ENCODE results near the gene DLK2.
"Not testable (repeated sequence)": the region's sequence is repeated elsewhere in the genome, so short reads cannot be mapped to it uniquely, and the experiment has no call there.

The DLK2 gene

DNA sequence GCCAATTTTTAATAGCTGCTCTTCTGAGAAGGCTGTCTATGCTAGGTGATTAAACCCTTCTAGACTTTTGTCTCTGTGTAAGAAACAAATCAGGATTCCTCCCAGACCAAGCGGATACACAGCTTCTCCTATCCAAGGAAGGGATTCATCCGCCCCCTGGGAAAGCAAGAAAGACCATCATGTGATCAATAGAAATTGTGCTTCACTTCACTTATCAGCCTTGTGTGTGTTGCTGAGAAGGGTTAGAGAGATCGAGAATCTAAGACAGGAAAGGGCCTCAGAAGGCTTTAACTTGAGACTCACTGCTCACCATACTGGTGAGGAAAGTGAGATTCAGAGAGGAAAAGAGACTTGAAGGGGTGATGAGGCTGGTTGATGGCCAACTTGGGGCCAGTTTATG is 26.5 kb downstream of the DLK2 start:
- in situ Hi-C loops (cut with MboI; ENCODE audit: low sequenced_read_pairs) = no loop called here

DNA sequence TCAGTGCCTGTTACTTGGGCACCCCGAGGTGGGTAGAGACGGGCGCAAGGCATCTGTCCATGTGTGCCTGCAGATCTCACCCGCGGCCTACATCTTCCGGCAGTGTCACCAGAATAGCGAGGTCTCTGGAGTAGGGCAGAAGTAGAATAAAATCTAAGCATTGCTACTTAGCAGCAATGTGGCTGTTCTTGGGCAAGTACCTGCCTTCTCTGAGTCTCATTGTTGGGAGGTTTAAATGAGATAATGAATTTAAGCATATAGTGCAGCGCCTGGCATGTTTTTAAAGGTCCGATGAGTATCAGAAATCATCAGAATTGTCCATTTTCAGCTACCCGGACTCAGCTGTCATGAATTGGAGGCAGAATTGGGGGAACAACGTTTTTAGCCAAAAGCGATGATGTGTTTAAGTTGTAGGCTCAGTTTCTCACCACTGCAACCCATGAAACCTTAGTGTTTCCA is 27.2 kb downstream of the DLK2 start:
- in situ Hi-C loops (cut with MboI; ENCODE audit: low sequenced_read_pairs) = no loop called here

DNA sequence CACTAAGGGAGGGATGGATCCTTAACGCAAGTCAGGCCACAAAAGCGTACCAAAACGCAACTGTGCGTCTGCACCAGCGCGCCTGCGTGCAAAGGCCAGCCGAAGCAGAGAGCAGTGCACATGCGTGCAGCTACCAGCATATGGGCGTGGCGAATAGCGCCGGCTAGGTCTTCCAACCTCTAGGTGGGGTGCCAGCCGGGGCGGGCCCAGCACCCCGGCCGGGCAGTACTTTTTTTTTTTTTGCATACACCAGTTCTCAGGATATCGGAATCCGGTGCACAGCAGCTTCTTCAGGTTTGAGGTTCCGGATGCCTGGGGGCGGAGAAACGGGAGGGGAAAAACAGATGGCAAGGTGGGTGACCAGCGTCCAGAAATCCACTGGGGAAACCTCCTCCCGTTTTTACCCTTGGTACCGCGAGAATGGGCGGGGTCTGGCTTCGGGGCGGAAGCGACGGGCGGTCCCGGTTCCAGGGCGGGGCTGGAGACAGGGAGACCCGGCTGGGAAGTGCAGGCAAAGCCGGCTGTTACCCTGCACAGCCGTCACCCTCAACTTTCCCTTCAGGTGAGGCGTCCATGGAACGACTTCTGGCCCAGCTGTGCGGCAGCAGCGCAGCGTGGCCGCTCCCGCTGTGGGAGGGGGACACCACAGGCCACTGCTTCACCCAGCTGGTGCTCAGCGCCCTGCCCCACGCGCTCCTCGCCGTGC is 27.8 kb downstream of the DLK2 start, which contains the start of gene ABCC10:
Gene ABCC10 (plus strand): TSS at position 136 of the 706 bp plus-strand sequence. CDS start 438 bp downstream, at position 574.
- in situ Hi-C loops (cut with MboI; ENCODE audit: low sequenced_read_pairs) = no loop called here

DNA sequence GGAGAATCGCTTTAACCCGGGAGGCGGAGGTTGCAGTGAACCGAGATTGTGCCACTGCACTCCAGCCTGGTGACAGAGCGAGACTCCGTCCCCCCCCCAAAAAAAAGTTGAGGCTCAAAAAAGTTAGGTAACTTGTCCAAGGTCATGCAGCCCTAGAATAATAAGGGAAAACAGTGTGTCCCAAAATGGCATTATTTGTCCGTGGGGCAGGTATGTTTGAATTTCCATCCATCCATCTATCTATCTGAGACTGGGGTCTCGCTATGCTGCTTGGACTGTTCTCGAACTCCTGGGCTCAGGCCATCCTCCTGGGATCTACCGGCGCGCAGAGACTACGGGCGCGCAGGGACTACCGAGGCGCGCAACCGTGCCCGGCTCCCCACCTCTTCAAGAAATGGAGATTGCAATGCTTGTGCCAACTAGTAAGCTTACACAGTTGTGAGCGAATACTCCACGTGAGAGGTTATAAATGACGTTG is 28.4 kb downstream of the DLK2 start:
- in situ Hi-C loops (cut with MboI; ENCODE audit: low sequenced_read_pairs) = no loop called here

DNA sequence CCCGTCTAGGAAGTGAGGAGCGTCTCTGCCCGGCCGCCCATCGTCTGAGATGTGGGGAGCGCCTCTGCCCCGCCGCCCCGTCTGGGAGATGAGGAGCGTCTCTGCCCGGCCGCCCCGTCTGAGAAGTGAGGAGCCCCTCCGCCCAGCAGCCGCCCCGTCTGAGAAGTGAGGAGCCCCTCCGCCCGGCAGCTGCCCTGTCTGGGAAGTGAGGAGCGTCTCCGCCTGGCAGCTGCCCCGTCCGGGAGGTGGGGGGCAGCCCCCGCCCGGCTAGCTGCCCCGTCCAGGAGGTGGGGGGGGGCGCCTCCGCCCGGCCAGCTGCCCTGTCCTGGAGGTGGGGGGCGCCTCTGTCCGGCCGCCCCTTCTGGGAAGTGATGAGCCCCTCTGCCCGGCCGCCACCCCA is 30.3 kb downstream of the DLK2 start:
- in situ Hi-C loops (cut with MboI; ENCODE audit: low sequenced_read_pairs) = not testable (repeated sequence)

DNA sequence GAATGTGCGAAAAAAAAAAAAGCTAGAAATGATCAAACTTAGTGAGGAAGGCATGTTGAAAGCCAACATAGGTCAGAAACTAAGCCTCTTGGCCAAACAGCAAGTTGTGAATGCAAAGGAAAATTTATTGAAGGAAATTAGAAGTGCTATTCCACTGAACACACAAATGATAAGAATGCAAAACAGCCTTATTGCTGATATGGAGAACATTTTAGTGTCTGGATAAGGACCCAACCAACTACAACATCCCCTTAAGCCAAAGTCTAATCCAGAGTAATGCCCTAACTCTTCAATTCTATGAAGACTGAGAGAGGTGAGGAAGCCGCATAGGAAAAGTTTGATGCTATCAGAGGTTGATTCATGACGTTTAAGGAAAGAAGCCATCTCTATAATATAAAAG is 33.5 kb downstream of the DLK2 start:
- in situ Hi-C loops (cut with MboI; ENCODE audit: low sequenced_read_pairs) = no loop called here

DNA sequence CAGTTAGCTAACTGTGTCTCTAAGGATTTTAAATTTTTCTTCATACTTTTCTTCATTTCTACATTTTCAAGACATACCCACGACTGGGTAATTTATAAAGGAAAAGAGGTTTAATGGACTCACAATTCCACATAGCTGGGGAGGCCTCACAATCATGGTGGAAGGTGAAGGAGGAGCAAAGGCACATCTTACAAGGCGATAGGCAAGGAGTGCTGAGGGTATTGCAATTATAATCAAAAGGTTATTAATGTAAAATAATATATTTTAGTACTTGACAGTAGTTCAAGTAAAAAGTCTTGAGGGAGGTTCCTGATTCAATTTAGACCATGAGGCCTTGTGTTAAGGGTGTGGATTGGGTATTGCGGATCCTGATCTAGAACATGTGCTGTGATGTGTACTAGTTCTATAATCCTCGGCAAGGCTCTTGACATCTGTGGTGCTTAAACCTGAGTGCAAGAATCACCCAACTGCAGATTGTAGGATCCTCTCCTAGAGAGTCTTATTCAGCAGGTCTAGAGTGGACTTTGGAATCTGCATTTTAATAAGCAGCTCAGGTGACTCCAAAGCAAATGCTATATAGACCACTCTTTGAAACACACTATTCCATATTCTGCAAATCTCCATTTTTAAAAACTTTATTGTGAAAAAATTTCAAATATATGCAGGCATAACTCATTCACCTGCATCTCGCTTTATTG is 35.2 kb downstream of the DLK2 start:
- in situ Hi-C loops (cut with MboI; ENCODE audit: low sequenced_read_pairs) = no loop called here

DNA sequence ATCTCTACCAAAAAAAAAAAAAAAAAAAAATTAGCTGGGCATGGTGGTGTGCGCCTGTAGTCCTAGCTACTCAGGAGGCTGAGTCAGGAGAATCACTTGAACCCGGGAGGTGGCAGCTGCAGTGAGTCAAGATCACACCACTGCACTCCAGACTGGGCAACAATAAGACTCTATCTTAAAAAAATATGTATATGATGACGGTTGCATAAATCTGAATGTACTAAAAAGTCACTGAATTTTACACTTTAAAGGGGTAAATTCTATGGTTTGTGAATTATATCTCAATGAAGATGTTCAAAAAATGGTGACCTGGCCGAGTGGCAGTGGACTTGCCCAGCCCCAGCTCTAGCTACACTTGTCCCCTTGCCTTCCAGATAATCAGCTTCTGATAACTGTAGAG is 38.4 kb downstream of the DLK2 start:
- in situ Hi-C loops (cut with MboI; ENCODE audit: low sequenced_read_pairs) = no loop called here

DNA sequence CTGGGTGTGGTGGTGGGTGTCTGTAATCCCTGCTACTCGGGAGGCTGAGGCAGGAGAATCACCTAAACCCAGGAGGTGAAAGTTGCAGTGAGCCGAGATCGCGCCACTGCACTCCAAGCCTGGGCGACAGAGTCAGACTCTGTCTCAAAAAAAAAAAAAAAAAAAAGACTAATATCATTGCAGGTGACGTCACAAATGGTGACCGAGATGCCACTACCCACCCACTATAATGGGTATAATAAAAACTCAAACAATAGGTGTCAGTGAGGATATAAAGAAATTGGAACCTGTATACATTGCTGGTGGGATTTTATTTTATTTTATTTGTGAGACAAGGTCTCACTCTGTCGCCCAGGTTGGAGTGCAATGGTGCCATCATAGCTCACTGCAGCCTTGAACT is 40.1 kb downstream of the DLK2 start:
- in situ Hi-C loops (cut with MboI; ENCODE audit: low sequenced_read_pairs) = not testable (repeated sequence)

DNA sequence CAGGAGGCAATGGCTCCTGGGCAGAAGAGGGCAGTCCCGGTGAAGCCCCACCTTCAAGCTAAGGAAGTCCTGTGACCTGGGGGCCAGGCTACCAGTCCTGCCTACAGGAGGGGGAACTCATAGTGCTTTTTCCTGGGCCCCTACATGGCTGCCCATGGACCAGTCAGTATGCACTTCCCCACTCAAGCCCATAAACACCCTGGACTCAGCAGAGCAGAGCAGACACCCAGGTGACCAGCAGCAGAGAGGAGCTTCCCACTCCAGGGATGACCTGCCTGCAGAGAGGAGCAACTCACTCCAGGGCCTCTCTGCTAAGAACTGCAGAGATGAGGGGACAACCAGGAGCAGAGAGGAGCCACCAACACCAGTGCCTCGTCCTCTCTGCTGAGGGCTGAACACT is 42.3 kb downstream of the DLK2 start:
- in situ Hi-C loops (cut with MboI; ENCODE audit: low sequenced_read_pairs) = no loop called here

DNA sequence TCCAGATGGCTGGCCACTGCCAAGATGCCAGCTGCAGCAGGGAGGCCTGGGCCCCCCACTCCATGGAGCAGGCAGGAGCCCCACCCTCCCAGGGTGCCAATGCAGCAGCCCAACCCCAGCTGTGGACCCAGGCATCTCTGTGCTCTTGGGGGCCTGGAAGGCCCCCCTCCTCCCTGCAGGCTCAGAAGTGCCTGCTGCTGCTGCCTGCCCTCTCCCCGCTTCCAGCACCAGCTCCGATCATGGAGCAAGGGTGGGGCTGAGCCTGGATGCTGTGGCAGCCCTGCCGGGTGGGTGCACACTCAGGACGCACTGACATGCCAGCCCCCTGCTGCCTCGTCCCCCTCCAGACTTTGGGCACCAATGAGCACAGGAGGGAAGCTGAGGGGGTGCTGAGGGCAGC is 42.8 kb downstream of the DLK2 start:
- in situ Hi-C loops (cut with MboI; ENCODE audit: low sequenced_read_pairs) = no loop called here

DNA sequence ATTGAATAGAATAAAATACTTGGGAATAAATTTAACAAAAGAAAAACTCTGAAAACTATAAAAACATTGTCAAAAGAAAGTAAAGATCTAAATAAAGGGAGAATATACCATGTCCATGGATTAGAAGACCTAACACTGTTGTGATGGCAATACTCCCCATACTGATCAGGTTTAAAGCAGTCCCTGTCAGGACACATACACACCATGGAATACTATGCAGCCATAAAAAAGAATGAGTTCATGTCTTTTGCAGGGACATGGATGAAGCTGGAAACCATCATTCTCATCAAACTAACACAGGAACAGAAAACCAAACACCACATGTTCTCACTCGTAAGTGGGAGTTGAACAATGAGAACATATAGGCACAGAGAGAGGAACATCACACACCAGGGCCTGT is 44.6 kb downstream of the DLK2 start:
- in situ Hi-C loops (cut with MboI; ENCODE audit: low sequenced_read_pairs) = not testable (repeated sequence)

DNA sequence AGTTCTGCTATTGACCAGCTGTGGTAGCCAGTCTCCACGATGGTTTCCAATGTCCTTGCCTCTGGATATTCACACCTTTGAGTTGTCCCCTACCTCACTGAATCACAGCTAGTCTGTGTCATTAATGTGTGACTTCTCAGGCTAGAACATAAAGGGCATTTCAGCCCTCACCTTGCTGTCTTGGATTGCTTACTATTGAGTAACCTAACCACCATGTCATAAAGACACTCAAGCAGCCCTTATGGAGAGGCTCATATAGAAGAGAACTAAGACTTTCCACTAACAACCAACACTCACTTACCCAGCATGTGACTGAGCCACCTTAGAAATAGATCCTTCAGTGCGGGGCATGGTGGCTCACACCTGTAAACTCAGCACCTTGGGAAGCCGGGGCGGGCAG is 47.1 kb downstream of the DLK2 start:
- in situ Hi-C loops (cut with MboI; ENCODE audit: low sequenced_read_pairs) = no loop called here

DNA sequence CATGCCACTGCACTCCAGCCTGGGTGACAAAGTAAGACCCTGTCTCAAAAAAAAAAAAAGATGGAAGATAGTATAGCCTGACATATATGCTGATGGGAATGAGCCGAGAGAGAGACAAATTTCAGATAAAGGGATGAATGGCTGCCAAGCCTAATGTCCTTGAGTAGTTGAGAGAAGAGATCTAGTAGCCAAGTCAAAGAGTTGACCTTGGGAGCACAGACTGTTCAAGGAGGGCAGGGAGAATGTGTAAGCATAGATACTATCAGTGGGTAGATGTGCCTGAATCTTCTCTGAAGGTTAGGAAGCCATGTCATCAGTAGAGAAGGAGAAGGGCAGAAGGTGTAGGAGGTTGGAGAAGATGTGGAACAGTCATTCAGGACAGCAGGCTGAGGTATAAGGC is 48.1 kb downstream of the DLK2 start:
- in situ Hi-C loops (cut with MboI; ENCODE audit: low sequenced_read_pairs) = no loop called here

DNA sequence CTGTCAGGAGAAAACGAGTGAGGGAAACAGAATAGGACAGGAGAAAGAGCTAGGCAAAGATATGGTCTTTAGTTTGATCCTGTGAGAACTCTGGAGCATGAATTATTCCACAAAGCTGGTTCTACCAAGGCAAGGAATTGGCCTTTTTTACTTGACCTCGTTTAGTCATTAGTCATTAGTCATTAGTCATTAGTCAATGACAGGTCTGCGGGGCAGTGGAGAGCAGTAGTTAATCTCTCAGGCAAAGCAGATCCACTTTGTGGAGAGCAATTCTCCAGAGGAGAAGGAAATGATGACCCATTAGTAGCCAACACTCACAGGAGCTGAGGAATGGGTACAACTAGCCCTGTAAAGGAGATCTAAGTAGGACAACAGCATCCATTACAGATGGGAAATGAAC is 50.0 kb downstream of the DLK2 start:
- in situ Hi-C loops (cut with MboI; ENCODE audit: low sequenced_read_pairs) = no loop called here

DNA sequence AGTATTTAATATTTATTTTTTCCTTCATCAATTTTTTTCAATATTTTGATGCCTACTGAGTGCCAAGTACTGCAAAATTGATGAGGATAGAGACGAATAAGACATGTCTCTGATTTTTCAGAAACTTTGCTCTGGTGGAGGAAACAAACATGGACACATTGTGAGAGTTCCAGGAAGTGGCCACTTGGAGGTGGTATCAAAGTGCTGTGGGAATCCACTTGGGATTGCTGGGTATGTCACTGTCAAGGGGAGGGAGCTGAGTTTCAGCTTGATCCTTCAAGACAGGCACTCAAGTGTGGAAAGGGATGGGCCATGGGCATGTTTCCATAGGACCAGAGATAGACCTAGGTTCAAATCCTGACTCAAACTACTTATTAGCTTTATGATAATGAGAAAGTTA is 52.5 kb downstream of the DLK2 start:
- in situ Hi-C loops (cut with MboI; ENCODE audit: low sequenced_read_pairs) = no loop called here

DNA sequence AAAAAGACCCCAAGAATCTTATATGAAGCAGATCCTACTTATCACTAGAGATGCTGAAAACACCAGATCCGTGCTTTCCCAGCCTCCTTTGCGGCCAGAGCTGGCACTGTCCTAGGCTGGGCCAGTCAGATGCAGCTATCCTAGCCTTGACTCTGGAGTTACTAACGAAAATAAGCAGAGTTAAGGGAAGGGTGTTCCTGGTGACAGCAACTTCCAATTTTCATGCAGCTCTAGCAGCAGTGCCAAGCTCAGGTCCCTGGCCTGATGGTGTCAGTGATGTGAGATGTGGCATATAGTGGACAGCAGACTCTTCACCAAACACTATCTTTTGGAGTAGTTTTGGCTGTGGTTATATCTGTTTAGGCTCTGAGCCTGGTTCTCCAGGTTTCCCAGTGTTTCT is 53.6 kb downstream of the DLK2 start:
- in situ Hi-C loops (cut with MboI; ENCODE audit: low sequenced_read_pairs) = no loop called here
